Trophoblast cell (in vitro differentiated cells and primary cell): ENCODE results near the gene CCR7.
A peak's percentile ranks its signal among the peaks of the same experiment; 100 is the strongest.

Experiments used
- DNase-seq, 2 donors: peaks; one replicate each; pipeline ENCODE4 v3.0.0-alpha.2; 2016
- H2AFZ ChIP-seq: 2 replicates; pipeline ENCODE4 v1.6.1; 2013; ENCODE audit warnings: low read length, moderate library complexity, mild to moderate bottlenecking; ENCODE audit not compliant: insufficient read depth, poor library complexity
- H2AK5ac ChIP-seq: 2 replicates; pipeline ENCODE4 v1.6.1; 2013; ENCODE audit warnings: mild to moderate bottlenecking, low read length
- H2BK120ac ChIP-seq: 2 replicates; pipeline ENCODE4 v1.6.1; 2013; ENCODE audit warnings: low read length, mild to moderate bottlenecking, moderate library complexity; ENCODE audit not compliant: insufficient read depth, poor library complexity
- H2BK12ac ChIP-seq: 2 replicates; pipeline ENCODE4 v1.6.1; 2013; ENCODE audit warnings: mild to moderate bottlenecking, low read length, moderate library complexity
- H2BK5ac ChIP-seq: 2 replicates; pipeline ENCODE4 v1.6.1; 2013; ENCODE audit warnings: low read length, low read depth, moderate library complexity, mild to moderate bottlenecking; ENCODE audit not compliant: poor library complexity
- H3K14ac ChIP-seq: 2 replicates; pipeline ENCODE4 v1.6.1; 2013; ENCODE audit warnings: mild to moderate bottlenecking, low read length
- H3K18ac ChIP-seq: 2 replicates; pipeline ENCODE4 v1.6.1; 2013; ENCODE audit warnings: mild to moderate bottlenecking, low read length
- H3K23ac ChIP-seq: 2 replicates; pipeline ENCODE4 v1.6.1; 2013; ENCODE audit warnings: low read length
- H3K27ac ChIP-seq: 2 replicates; pipeline ENCODE4 v1.5.1; 2013; ENCODE audit warnings: low read depth, mild to moderate bottlenecking, inconsistent platforms, low read length, moderate library complexity
- H3K27me3 ChIP-seq: 2 replicates; pipeline ENCODE4 v1.6.1; 2013; ENCODE audit warnings: inconsistent platforms, mild to moderate bottlenecking, low read length, moderate library complexity; ENCODE audit not compliant: insufficient read depth
- H3K36me3 ChIP-seq, 2 experiments: 1 replicate in 1 of 2; 2 replicates in 1 of 2; pipeline ENCODE4 v1.6.1; 2013; ENCODE audit warnings: low read length in 2 of 2, mild to moderate bottlenecking in 2 of 2, moderate library complexity in 1 of 2; ENCODE audit not compliant: insufficient read depth in 2 of 2, control insufficient read depth in 1 of 2
- H3K4ac ChIP-seq: 2 replicates; pipeline ENCODE4 v1.6.1; 2013; ENCODE audit warnings: low read depth, mild to moderate bottlenecking, low read length, moderate library complexity
- H3K4me1 ChIP-seq, 2 experiments: 1 replicate in 1 of 2; 2 replicates in 1 of 2; pipeline ENCODE4 v1.6.1; 2013; ENCODE audit warnings: low read length in 2 of 2, mild to moderate bottlenecking in 2 of 2, moderate library complexity in 1 of 2; ENCODE audit not compliant: insufficient read depth in 2 of 2, control insufficient read depth in 1 of 2
- H3K4me2 ChIP-seq: 2 replicates; pipeline ENCODE4 v1.6.1; 2013; ENCODE audit warnings: inconsistent platforms, mild to moderate bottlenecking, low read length, moderate library complexity
- H3K4me3 ChIP-seq: 2 replicates; pipeline ENCODE4 v1.5.1; 2013; ENCODE audit warnings: mild to moderate bottlenecking, low read depth, low read length, inconsistent platforms
- H3K79me1 ChIP-seq: one replicate; pipeline ENCODE4 v1.6.1; 2013; ENCODE audit warnings: low read length
- H3K79me2 ChIP-seq: 2 replicates; pipeline ENCODE4 v1.6.1; 2013; ENCODE audit warnings: low read length, mild to moderate bottlenecking; ENCODE audit not compliant: control insufficient read depth, insufficient read depth, poor library complexity
- H3K9ac ChIP-seq: 2 replicates; pipeline ENCODE4 v1.6.1; 2013; ENCODE audit warnings: mild to moderate bottlenecking, low read length
- H3K9me3 ChIP-seq: 2 replicates; pipeline ENCODE4 v1.6.1; 2013; ENCODE audit warnings: low read depth, mild to moderate bottlenecking, control low read depth, inconsistent platforms, low read length; ENCODE audit not compliant: insufficient read depth
- H4K12ac ChIP-seq: 2 replicates; pipeline ENCODE4 v1.6.1; 2013; ENCODE audit warnings: low read depth, mild to moderate bottlenecking, low read length, moderate library complexity
- H4K8ac ChIP-seq: 2 replicates; pipeline ENCODE4 v1.6.1; 2013; ENCODE audit warnings: low read depth, mild to moderate bottlenecking, low read length, moderate library complexity
- H4K91ac ChIP-seq: one replicate; pipeline ENCODE4 v1.6.1; 2013; ENCODE audit warnings: low read depth, mild to moderate bottlenecking, low read length, moderate library complexity
- WGBS: extraction: QIAGEN DNeasy Blood & Tissue Kit; methylation state at CpG from one replicate; pipeline ENCODE4 v1.1.7; 2013; ENCODE audit warnings: missing lambda C conversion rate; ENCODE audit not compliant: insufficient read length, insufficient coverage; ENCODE audit errors: extremely low coverage; 5-methylcytosine and 5-hydroxymethylcytosine counted together

The CCR7 gene

GRCh38 chr17:40565769-40566409 is 617 bp upstream of the CCR7 start:
- no peak for DNase-seq
- H3K79me1 ChIP-seq: peaks cover 3% of the 10 kb centered on the region
- H3K9me3 ChIP-seq: no peaks in the 10 kb centered on the region

GRCh38 chr17:40564195-40564882 is 933 bp downstream of the CCR7 start:
- Histone ChIP-seq H4K12ac (no peak overlapping the region), H2BK120ac (no peak overlapping the region), H3K18ac (no peak overlapping the region), H3K27me3 (no peaks in the 10 kb centered on the region), H3K9ac (no peak overlapping the region), H2AK5ac (no peak overlapping the region), H3K9me3 (no peaks in the 10 kb centered on the region), H3K36me3 (no peaks in the 10 kb centered on the region), H3K14ac (no peak overlapping the region), H3K23ac (no peak overlapping the region), H3K4me1 (peaks cover 8 to 11% of the 10 kb centered on the region in 2 experiments), H3K4ac (no peak overlapping the region), H2AFZ (no peak overlapping the region), H2BK12ac (no peak overlapping the region), H2BK5ac (no peak overlapping the region), H3K4me3 (no peak overlapping the region), H3K79me2 (no peaks in the 10 kb centered on the region), H4K8ac (no peak overlapping the region), H3K79me1 (peaks cover 9% of the 10 kb centered on the region), H3K4me2 (no peak overlapping the region), H3K27ac (no peak overlapping the region), H4K91ac (no peak overlapping the region)
- no peak for DNase-seq
- WGBS: no CpG with 5 or more reads among the region's 13 CpGs

More at GRCh38 chr17:40565769-40566409, 617 bp upstream of the CCR7 start:
- H2BK5ac ChIP-seq: no peak overlapping the region
- H2AFZ ChIP-seq: no peak overlapping the region
- H2BK120ac ChIP-seq: no peak overlapping the region
- H3K27ac ChIP-seq: no peak overlapping the region
- H3K9ac ChIP-seq: no peak overlapping the region
- H3K4me3 ChIP-seq: no peak overlapping the region
- no peak overlapping the region for H2BK12ac ChIP-seq
- no peak overlapping the region for H4K12ac ChIP-seq
- H3K4ac ChIP-seq: no peak overlapping the region
- no peak overlapping the region for H3K4me2 ChIP-seq
- WGBS: no CpG with 5 or more reads among the region's 2 CpGs
- no peak overlapping the region for H3K23ac ChIP-seq
- H3K14ac ChIP-seq: no peak overlapping the region
- no peak overlapping the region for H4K91ac ChIP-seq
- H3K18ac ChIP-seq: no peak overlapping the region
- H4K8ac ChIP-seq: no peak overlapping the region
- H2AK5ac ChIP-seq: no peak overlapping the region
- H3K79me2 ChIP-seq: no peaks in the 10 kb centered on the region
- peaks cover 4 to 7% of the 10 kb centered on the region in 2 experiments for H3K4me1 ChIP-seq
- no peaks in the 10 kb centered on the region for H3K27me3 ChIP-seq
- H3K36me3 ChIP-seq: no peaks in the 10 kb centered on the region

GRCh38 chr17:40563220-40564052 is 1.8 kb downstream of the CCR7 start:
- no peak overlapping the region for H2BK120ac ChIP-seq
- peak overlapping the region; percentile 18 for H2BK12ac ChIP-seq
- WGBS: no CpG with 5 or more reads among the region's 13 CpGs

GRCh38 chr17:40562838-40563219 is 2.4 kb downstream of the CCR7 start:
- Histone ChIP-seq H4K91ac (peak overlapping the region; percentile 57), H3K9ac (no peak overlapping the region), H2BK12ac (peak overlapping the region; percentile 11), H2BK5ac (no peak overlapping the region), H3K27me3 (no peaks in the 10 kb centered on the region), H3K23ac (no peak overlapping the region), H3K4me2 (no peak overlapping the region), H3K9me3 (no peaks in the 10 kb centered on the region), H3K14ac (no peak overlapping the region), H3K79me1 (peaks cover 11% of the 10 kb centered on the region), H3K18ac (no peak overlapping the region), H4K8ac (no peak overlapping the region), H3K4me1 (peaks cover 8 to 13% of the 10 kb centered on the region in 2 experiments), H3K4me3 (no peak overlapping the region), H2BK120ac (no peak overlapping the region), H2AK5ac (no peak overlapping the region), H2AFZ (no peak overlapping the region), H3K4ac (no peak overlapping the region), H4K12ac (no peak overlapping the region), H3K79me2 (no peaks in the 10 kb centered on the region), H3K36me3 (no peaks in the 10 kb centered on the region), H3K27ac (no peak overlapping the region)
- WGBS: no CpG with 5 or more reads among the region's 1 CpG
- no peak for DNase-seq

More at GRCh38 chr17:40563220-40564052, 1.8 kb downstream of the CCR7 start:
- Histone ChIP-seq H4K91ac (no peak overlapping the region), H3K23ac (no peak overlapping the region), H3K4me3 (no peak overlapping the region), H3K14ac (no peak overlapping the region), H3K79me1 (peaks cover 9% of the 10 kb centered on the region), H3K18ac (no peak overlapping the region), H3K36me3 (no peaks in the 10 kb centered on the region), H3K9ac (no peak overlapping the region), H4K8ac (no peak overlapping the region), H2AK5ac (no peak overlapping the region), H3K4me1 (peaks cover 8 to 11% of the 10 kb centered on the region in 2 experiments), H4K12ac (no peak overlapping the region), H2BK5ac (no peak overlapping the region), H2AFZ (no peak overlapping the region), H3K4me2 (no peak overlapping the region), H3K27ac (no peak overlapping the region), H3K27me3 (no peaks in the 10 kb centered on the region), H3K79me2 (no peaks in the 10 kb centered on the region), H3K9me3 (no peaks in the 10 kb centered on the region), H3K4ac (no peak overlapping the region)
- DNase-seq: no peak
